ENCODE measurements around the gene SOX13.

GRCh38 chr1:204126386-204126785 is 53.5 kb downstream of the SOX13 start:
- TF ChIP-seq CTCF (conservative IDR thresholded peaks at IDR 0.05) (no peak), ZFX (IDR thresholded peaks at IDR 0.05) (no peak)
